Tibial nerve (tissue), 4 donors: Measurements from ENCODE around the gene KHDC1L. TPM values are rescaled to one million over a fixed set of nuclear protein-coding genes. Genes with fewer than 3 reads are reported as not detected.

ENCODE experiments used
- DNase-seq, 2 donors: peaks; one replicate each; pipeline ENCODE4 v3.0.0-alpha.2; 2019; ENCODE audit warnings: low spot score in 2 of 2
- H3K27ac ChIP-seq, 4 donors: fragments of 200-600 bp; sonication (generic) in 3 of 4; one replicate each; pipeline ENCODE4 v1.5.1; 2017 to 2019; ENCODE audit warnings: mild to moderate bottlenecking in 1 of 4
- H3K27me3 ChIP-seq, 2 donors: fragments of 200-600 bp; sonication (generic) in 1 of 2; one replicate each; pipeline versions ENCODE4 v1.5.1 to v1.6.0; 2017 to 2019
- H3K36me3 ChIP-seq, 3 donors: fragments of 200-600 bp; sonication (generic); one replicate each; pipeline ENCODE4 v1.5.1; 2018 to 2019
- H3K4me1 ChIP-seq, 4 donors: fragments of 200-600 bp; sonication (generic) in 3 of 4; one replicate each; pipeline ENCODE4 v1.5.1; 2017 to 2019
- H3K4me3 ChIP-seq, 4 donors: fragments of 200-600 bp; sonication (generic) in 3 of 4; one replicate each; pipeline ENCODE4 v1.5.1; 2017 to 2019; ENCODE audit warnings: mild to moderate bottlenecking in 1 of 4, moderate library complexity in 1 of 4
- H3K9me3 ChIP-seq, 4 donors: fragments of 200-600 bp; sonication (generic) in 3 of 4; one replicate each; pipeline ENCODE4 v1.5.1; 2017 to 2019
- EP300 ChIP-seq, 2 donors: sonication (generic); formaldehyde crosslinking; IDR thresholded peaks; one replicate each; pipeline ENCODE4 v1.6.1; 2017; ENCODE audit warnings: antibody characterized with exemption in 2 of 2, mild to moderate bottlenecking in 1 of 2
- POLR2A ChIP-seq, 2 donors: fragments of 450-650 bp; IDR thresholded peaks; one replicate each; pipeline ENCODE4 v1.6.1; 2017; ENCODE audit warnings: antibody characterized with exemption in 2 of 2, mild to moderate bottlenecking in 2 of 2, moderate library complexity in 2 of 2
- WGBS, 2 donors: methylation state at CpG; one replicate each; pipeline ENCODE4 v1.1.5; 2018; 5-methylcytosine and 5-hydroxymethylcytosine counted together
- total RNA-seq, 4 donors: library from RNA; depleted of rRNA; stranded (reverse); fragments of >200 nt; gene quantifications; one replicate each; pipeline ENCODE4 v1.1.0, GENCODE V29; 2016
- TF ChIP-seq, protein P1 (sequence below), 5 experiments: fragments of 200-600 bp in 3 of 5; fragments of 450-650 bp in 2 of 5; sonication (generic) in 3 of 5; IDR thresholded peaks; one replicate each; pipeline ENCODE4 v1.5.1; 2016 to 2019; ENCODE audit warnings: antibody characterized with exemption in 5 of 5, mild to moderate bottlenecking in 3 of 5, moderate library complexity in 2 of 5

The KHDC1L gene
- total RNA-seq, 4 donors from 2014 or later, result 0.84 TPM; not detected in 3

DNA sequence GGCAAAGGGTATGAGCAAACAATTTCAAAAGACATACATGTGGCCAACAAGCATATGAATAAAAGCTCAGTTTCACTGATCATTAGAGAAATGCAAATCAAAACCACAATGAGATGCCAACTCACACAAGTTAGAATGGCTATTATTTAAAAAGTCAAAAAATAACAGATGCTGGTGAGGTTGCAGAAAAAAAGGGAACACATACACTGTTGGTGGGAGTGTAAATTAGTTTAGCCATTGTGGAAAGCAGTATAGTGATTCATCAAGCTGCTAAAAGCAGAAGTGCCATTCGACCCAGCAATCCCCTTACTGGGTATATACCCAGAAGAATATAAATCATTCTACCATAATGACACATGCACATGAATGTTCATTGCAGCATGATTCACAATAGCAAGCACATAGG, 6.7 kb upstream of the KHDC1L start:
- 37 to 55% methylated on average over 1 of the region's 1 CpG for WGBS, 2 donors
- H3K36me3 ChIP-seq, result no peaks in the 10 kb centered on the region

DNA sequence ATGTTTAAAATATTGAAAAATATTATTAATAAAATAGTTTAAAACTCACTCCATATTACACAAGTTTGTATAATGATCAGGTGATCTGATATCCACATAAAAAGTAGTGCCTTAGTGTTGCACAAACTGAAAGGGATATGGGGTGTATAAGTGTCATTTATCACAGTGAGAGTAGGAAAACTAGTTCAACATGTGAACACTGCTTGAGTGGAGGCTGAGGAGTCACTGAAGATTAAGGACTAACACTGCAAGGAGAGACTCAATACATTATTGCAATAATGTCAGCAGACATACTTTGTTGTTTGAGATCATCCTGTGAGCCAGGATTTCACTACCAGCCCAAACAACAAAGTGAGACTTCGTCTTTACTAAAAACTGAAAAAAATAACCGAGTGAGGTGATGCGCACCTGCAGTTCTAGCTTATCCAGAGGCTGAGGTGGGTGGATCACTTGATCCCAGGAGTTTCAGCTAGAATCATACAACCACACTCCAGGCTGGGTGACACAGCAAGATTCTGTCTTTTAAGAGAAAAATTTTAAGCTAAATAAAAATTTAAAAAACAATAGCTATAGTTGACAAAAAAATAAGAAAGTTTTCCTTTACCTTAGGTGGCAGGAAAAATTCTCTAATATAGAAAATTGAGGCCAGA, 2.4 kb upstream of the KHDC1L start:
- Histone ChIP-seq H3K36me3 (no peaks in the 10 kb centered on the region), H3K9me3 (no peaks in the 10 kb centered on the region)
- 88 to 93% methylated on average over 3 of the region's 3 CpGs for WGBS, 2 donors

More for the DNA sequence above, 6.7 kb upstream of the KHDC1L start:
- no peak overlapping the region for H3K4me3 ChIP-seq
- no peak overlapping the region for H3K27ac ChIP-seq
- TF ChIP-seq, protein P1, sequence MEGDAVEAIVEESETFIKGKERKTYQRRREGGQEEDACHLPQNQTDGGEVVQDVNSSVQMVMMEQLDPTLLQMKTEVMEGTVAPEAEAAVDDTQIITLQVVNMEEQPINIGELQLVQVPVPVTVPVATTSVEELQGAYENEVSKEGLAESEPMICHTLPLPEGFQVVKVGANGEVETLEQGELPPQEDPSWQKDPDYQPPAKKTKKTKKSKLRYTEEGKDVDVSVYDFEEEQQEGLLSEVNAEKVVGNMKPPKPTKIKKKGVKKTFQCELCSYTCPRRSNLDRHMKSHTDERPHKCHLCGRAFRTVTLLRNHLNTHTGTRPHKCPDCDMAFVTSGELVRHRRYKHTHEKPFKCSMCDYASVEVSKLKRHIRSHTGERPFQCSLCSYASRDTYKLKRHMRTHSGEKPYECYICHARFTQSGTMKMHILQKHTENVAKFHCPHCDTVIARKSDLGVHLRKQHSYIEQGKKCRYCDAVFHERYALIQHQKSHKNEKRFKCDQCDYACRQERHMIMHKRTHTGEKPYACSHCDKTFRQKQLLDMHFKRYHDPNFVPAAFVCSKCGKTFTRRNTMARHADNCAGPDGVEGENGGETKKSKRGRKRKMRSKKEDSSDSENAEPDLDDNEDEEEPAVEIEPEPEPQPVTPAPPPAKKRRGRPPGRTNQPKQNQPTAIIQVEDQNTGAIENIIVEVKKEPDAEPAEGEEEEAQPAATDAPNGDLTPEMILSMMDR (IDR thresholded peaks at IDR 0.05), result no peak
- TF ChIP-seq POLR2A (IDR thresholded peaks at IDR 0.05), result no peak
- TF ChIP-seq EP300 (IDR thresholded peaks at IDR 0.05), result no peak
- H3K9me3 ChIP-seq, result no peaks in the 10 kb centered on the region
- H3K4me1 ChIP-seq, result no peaks in the 10 kb centered on the region
- no peaks in the 10 kb centered on the region for H3K27me3 ChIP-seq
- DNase-seq, result no peak

DNA sequence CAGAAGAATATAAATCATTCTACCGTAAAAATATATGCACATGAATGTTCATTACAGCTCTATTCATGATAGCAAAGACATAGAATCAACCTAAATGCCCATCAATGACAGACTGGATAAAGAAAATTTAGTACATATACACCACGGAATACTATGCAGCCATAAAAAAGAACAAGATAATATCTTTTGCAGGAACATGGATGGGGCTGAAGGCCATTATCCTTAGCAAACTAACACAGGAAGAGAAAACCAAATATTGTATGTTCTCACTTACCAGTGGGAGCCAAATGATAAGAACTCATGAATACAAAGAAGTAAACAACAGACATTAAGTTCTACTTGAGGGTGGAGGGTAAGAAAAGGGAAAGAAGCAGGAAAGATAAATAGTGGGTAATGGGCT, 8.4 kb downstream of the KHDC1L start:
- DNase-seq, result no peak
- Histone ChIP-seq H3K27ac (no peak overlapping the region), H3K9me3 (peaks cover 0 to 5% (median 0%) of the 10 kb centered on the region in 4 donors), H3K27me3 (no peaks in the 10 kb centered on the region), H3K4me3 (no peak overlapping the region), H3K4me1 (no peaks in the 10 kb centered on the region), H3K36me3 (no peaks in the 10 kb centered on the region)
- WGBS, 2 donors, result 92 to 97% methylated on average over 2 of the region's 2 CpGs
- TF ChIP-seq, protein P1 (IDR thresholded peaks at IDR 0.05), result no peak
- TF ChIP-seq POLR2A (IDR thresholded peaks at IDR 0.05), result no peak
- no peak for TF ChIP-seq EP300 (IDR thresholded peaks at IDR 0.05)

More for the DNA sequence above, 2.4 kb upstream of the KHDC1L start:
- no peak for DNase-seq
- TF ChIP-seq EP300 (IDR thresholded peaks at IDR 0.05), result no peak
- TF ChIP-seq, protein P1 (IDR thresholded peaks at IDR 0.05), result no peak
- no peak overlapping the region for H3K27ac ChIP-seq
- H3K4me1 ChIP-seq, result no peaks in the 10 kb centered on the region
- no peak overlapping the region for H3K4me3 ChIP-seq
- no peaks in the 10 kb centered on the region for H3K27me3 ChIP-seq

DNA sequence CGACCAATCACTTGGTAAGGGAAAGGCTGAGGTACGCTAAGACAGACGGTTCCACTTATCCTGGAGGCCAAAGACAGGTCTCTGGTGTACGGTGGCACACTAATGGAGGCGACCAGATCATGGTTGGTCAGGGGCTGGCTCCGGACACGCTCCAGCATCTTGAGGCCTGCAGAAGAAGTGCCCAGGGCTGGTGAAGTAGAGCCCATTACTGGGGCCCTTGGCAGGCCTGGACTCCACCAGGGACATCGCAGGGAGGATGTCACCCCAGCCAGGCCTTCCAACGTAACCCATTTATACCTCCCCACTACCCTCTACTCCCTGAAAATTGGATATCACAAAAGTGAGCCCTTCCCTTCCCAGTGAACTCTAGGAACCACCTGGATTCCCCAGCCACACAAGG, 16.2 kb downstream of the KHDC1L start:
- Histone ChIP-seq H3K4me3 (no peak overlapping the region), H3K27me3 (no peaks in the 10 kb centered on the region), H3K9me3 (no peaks in the 10 kb centered on the region), H3K27ac (no peak overlapping the region), H3K36me3 (no peaks in the 10 kb centered on the region), H3K4me1 (no peaks in the 10 kb centered on the region)
- TF ChIP-seq, protein P1 (IDR thresholded peaks at IDR 0.05), result no peak
- TF ChIP-seq EP300 (IDR thresholded peaks at IDR 0.05) (no peak), POLR2A (IDR thresholded peaks at IDR 0.05) (no peak)
- WGBS, 2 donors, result 73 to 93% methylated on average over 9 of the region's 9 CpGs
- DNase-seq, result no peak

DNA sequence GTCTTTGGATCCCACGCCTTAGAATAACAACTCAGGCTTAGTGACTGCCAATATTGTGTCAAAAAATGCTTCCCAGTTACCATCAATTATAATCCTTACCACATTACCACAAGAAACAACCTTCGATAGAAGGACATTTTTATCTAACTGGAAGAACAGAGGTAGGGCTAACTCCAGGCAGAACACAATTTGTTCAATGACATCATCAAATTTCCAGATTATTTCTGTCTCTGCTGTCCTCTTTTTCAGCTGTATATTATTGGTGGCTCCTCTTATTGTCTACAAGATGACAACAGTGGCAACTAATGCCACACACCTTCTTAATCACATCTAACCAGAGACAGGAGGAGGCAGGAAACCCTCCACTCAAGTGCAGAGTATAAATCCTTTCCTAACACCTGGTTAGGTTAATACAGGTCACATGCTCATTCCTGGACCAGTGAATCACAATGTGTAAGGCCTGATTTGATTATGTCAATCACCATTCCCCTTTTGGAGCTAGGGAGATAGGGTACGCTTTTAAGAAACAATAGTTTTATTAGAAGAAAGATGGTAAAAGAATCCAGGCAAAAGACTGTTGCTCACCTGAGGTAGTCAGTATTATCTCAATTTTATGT, 18.0 kb downstream of the KHDC1L start:
- Histone ChIP-seq H3K4me1 (no peaks in the 10 kb centered on the region), H3K36me3 (no peaks in the 10 kb centered on the region), H3K9me3 (no peaks in the 10 kb centered on the region), H3K27ac (no peak overlapping the region), H3K4me3 (no peak overlapping the region), H3K27me3 (no peaks in the 10 kb centered on the region)
- WGBS, 2 donors, result 83% methylated on average over 3 of the region's 3 CpGs
- no peak for DNase-seq
- TF ChIP-seq, protein P1 (IDR thresholded peaks at IDR 0.05), result no peak
- no peak for TF ChIP-seq EP300 (IDR thresholded peaks at IDR 0.05)
- TF ChIP-seq POLR2A (IDR thresholded peaks at IDR 0.05), result no peak
